Fibroblast of peridontal ligament (primary cell): ENCODE results near the gene MICALL1.

ENCODE experiments used
- DNase-seq: peaks from one replicate; pipeline ENCODE4 v3.0.0-alpha.2; 2010; ENCODE audit errors: extremely low read depth

MICALL1 gene

GRCh38 chr22:37906364-37907008 lies 389 bp downstream of the MICALL1 start:
- DNase-seq: no peak

- DNase-seq: no peak
Measured at GRCh38 chr22:37907036-37907954, 1.2 kb downstream of the MICALL1 start.

DNA sequence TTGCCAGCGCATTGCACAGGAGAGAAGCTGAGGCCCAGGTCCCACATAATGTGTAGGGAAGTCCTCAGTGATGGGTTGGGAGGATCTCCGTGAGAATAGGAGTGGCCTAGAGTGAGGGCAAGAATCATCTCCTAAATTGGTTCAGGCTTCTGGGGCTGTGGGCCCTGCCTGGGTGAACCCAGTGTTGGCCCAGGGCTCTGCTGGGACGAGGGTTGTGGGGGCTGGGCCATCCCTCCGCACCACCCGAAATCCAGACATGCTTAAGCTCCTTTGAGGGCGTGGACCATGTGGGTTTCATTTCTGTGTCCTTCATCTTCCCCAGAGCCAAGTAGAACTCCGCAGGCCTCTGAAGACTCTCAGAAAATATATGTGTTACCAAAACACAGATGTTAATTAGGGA lies 3.7 kb downstream of the MICALL1 start:
- DNase-seq: peak; percentile 49

GRCh38 chr22:37910890-37911672 lies 5.0 kb downstream of the MICALL1 start:
- DNase-seq: no peak

GRCh38 chr22:37911697-37912096 lies 5.6 kb downstream of the MICALL1 start:
- no peak for DNase-seq

DNA sequence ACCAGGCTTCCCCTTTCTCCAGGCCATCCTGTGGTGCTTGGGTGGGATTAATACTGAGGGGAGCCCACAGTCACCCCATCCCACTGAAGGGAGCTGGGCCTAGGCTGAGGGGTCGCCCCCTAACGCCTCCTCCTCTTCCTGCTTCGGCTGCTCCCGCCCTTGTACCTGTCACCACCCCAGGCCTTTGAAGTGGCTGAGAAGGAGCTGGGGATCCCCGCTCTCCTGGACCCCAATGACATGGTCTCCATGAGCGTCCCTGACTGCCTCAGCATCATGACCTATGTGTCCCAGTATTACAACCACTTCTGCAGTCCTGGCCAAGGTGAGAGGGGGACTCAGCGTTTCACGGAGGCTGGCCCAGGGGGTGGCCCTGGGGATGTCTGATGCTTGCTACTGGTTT lies 6.1 kb downstream of the MICALL1 start:
- DNase-seq: no peak

DNA sequence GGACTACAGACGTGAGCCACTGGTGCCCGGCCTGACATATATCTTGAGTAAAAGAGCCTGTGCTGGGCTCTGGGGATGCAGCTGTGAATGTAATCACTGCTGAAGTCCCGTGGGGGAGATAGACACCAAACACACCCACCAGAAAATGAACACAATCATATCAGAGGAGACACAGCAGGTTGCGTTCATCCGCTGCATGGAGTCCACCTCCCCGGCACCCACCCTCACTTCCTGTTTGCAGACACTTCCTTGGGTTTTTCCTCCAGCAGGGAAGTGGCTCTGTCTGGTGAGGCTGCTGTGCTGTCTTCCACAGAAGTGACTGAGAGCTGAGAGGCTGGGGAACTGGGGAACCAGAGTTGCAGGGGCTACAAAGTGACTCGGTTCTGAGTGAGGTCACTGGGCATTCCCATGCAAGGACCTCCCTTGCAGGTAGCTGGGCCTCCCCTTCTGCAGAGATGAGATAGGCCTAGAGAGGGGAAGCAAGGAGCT lies 7.2 kb downstream of the MICALL1 start:
- no peak for DNase-seq

- DNase-seq: no peak
Measured at GRCh38 chr22:37916311-37916710, 10.2 kb downstream of the MICALL1 start.

GRCh38 chr22:37917874-37918548 lies 11.9 kb downstream of the MICALL1 start:
- no peak for DNase-seq

GRCh38 chr22:37918580-37919270 lies 12.6 kb downstream of the MICALL1 start:
- DNase-seq: no peak

GRCh38 chr22:37920126-37920525 lies 14.0 kb downstream of the MICALL1 start:
- DNase-seq: no peak

GRCh38 chr22:37922191-37922590 lies 16.1 kb downstream of the MICALL1 start:
- DNase-seq: no peak

GRCh38 chr22:37923927-37924326 lies 17.8 kb downstream of the MICALL1 start:
- no peak for DNase-seq

GRCh38 chr22:37924386-37925065 lies 18.4 kb downstream of the MICALL1 start:
- no peak for DNase-seq

GRCh38 chr22:37925330-37925729 lies 19.2 kb downstream of the MICALL1 start:
- DNase-seq: no peak

DNA sequence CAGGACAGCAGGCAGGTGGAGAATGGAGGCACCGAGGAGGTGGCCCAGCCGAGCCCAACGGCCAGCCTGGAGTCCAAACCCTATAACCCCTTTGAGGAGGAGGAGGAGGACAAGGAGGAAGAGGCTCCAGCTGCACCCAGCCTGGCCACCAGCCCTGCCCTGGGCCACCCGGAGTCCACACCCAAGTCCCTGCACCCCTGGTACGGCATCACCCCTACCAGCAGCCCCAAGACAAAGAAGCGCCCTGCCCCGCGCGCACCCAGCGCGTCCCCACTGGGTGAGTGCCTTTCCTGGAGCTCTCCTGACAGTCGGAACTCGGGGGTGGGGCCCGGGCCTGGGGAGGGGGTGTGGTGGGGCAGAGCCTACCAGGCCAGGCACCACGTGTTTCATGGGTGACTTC lies 19.7 kb downstream of the MICALL1 start:
- no peak for DNase-seq

GRCh38 chr22:37926358-37926757 lies 20.3 kb downstream of the MICALL1 start:
- no peak for DNase-seq

DNA sequence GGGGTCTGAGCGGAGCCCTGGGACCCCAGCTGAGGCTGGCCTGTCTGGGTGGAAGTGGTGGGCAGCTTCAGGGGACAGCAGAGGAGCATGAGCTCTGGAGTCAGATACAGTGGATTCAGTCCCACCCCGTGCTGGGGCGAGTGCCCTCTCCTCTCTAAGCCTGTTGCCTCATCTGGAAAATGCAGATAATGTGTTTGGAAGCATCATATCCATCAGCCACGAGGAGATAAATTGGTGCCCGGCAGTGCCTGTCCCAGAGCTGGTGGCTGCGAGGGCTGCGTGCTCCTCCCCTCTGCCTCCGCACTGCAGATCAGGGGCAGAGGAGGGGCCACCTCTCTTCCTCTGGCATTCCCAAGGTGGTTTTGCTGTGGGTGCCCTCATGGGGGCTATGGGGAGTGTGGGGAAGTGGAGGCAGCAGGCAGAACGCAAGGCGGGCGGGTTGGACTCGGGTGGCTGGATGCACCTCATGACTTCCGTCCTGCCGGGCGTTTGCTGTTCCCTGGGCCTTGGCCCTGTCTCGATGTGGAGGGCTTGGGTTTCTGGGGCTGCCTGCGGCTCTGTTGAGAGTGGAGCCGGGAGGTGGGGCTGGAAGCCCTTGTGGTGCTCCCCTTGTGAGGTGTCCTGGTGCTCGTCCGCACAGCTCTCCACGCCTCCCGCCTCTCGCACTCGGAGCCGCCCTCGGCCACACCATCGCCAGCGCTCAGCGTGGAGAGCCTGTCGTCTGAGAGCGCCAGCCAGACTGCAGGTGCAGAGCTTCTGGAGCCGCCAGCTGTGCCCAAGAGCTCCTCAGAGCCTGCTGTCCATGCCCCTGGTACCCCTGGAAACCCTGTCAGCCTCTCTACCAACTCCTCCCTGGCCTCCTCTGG lies 20.9 kb downstream of the MICALL1 start:
- no peak for DNase-seq

- DNase-seq: no peak
Measured at GRCh38 chr22:37927637-37927936, 21.5 kb downstream of the MICALL1 start.

DNA sequence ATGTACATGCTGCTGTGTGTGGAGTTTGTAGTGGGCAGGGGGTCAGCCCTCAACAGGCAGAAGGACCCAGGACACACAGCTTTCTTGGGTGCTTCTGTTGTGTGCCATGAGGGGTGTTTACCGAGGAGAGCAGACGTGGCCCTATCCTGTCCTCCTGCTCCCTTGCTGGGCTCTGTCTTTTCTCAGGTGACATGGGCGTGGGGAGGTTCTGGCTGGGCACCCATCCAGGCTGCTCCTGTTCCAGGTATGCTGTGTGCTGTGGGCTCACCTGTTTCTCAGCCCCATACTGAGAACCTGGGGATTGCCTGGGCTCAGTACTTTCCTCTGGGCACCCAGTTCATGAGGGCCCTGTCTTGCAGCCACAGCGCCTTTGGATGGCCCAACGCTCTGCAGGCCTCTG lies 23.3 kb downstream of the MICALL1 start:
- DNase-seq: no peak
